ENCODE results near the gene RSU1.

The RSU1 gene

GRCh38 chr10:16717622-16718395 lies 99.4 kb downstream of the RSU1 start:
- Mint-ChIP-seq H3K4me3 (no peak overlapping the region), H3K27me3 (no peaks in the 10 kb centered on the region), H3K27ac (no peak overlapping the region), H3K4me1 (ENCODE audit: low read depth) (no peaks in the 10 kb centered on the region), H3K36me3 (peaks cover 48% of the 10 kb centered on the region), H3K9me3 (ENCODE audit: low read depth) (peaks cover 13% of the 10 kb centered on the region)

DNA sequence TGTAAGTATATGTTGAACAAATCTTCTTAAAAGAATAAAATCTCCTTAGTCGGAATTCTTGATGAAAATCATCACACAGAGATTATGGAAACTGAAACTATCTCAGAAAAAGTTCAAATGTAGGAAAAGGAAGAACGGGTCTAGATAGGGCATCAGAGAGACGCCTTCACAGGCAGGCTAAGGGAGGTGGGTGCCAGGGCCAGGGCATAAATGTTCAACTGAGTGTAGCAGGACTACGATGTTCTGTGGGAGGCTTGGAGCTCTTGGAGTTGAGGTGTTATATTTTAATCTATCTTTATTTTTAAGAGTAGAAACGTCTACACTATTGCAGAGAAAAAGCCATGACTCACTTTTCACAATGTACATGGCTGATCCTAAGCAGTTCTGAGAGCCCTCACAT lies 101.2 kb downstream of the RSU1 start:
- Mint-ChIP-seq H3K4me1 (ENCODE audit: low read depth) (no peaks in the 10 kb centered on the region), H3K4me3 (no peak overlapping the region), H3K27me3 (no peaks in the 10 kb centered on the region), H3K27ac (no peak overlapping the region), H3K9me3 (ENCODE audit: low read depth) (peaks cover 24% of the 10 kb centered on the region), H3K36me3 (peaks cover 47% of the 10 kb centered on the region)

DNA sequence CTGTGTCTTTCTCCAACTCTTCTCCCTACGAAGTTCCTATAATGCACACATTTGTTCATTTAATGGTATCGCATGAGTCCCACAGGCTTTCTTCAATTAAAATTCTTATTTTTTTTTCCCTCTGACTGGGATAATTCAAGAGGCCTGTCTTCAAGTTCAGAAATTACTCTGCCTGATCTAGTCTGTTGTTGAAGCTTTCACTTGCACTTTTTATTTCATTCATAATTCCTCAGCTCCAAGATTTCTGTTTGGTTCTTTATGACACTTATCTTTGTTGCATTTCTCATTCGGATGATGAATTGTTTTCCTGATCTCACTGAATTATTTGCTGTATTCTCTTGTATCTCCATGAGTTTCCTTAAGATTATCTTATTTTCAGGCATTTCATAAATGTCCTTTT lies 103.9 kb downstream of the RSU1 start:
- Mint-ChIP-seq H3K4me1 (ENCODE audit: low read depth) (no peaks in the 10 kb centered on the region), H3K9me3 (ENCODE audit: low read depth) (peaks cover 24% of the 10 kb centered on the region), H3K27me3 (no peaks in the 10 kb centered on the region), H3K27ac (no peak overlapping the region), H3K36me3 (peaks cover 37% of the 10 kb centered on the region), H3K4me3 (no peak overlapping the region)

- Mint-ChIP-seq H3K27me3 (no peaks in the 10 kb centered on the region), H3K9me3 (ENCODE audit: low read depth) (peaks cover 24% of the 10 kb centered on the region), H3K36me3 (peaks cover 37% of the 10 kb centered on the region), H3K27ac (no peak overlapping the region), H3K4me3 (no peak overlapping the region), H3K4me1 (ENCODE audit: low read depth) (no peaks in the 10 kb centered on the region)
Observed at GRCh38 chr10:16712883-16713282, 104.3 kb downstream of the RSU1 start.

DNA sequence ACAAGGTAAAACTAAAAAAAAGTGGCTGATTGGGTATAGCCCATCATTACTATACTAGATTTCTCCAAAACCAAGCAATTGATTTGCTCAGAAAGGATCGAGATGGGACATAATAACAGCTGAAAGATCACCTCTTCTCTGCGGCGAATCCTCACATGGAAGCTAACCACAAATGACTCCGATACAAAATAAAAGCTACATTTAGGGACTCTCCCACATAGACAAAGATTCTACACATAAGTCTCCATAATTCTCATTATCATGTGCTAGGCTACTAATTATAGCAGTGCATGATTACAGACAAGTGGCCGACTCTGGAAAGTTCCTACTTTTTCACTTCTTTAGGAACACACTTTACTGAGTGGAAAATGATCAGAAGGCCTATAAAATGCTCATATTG lies 116.9 kb downstream of the RSU1 start:
- Mint-ChIP-seq H3K4me3 (no peak overlapping the region), H3K9me3 (ENCODE audit: low read depth) (peaks cover 4% of the 10 kb centered on the region), H3K27ac (no peak overlapping the region), H3K36me3 (peaks cover 8% of the 10 kb centered on the region), H3K27me3 (no peaks in the 10 kb centered on the region), H3K4me1 (ENCODE audit: low read depth) (no peaks in the 10 kb centered on the region)

GRCh38 chr10:16699435-16700057 lies 117.7 kb downstream of the RSU1 start:
- no peak overlapping the region for H3K27ac Mint-ChIP-seq

GRCh38 chr10:16698461-16698860 lies 118.8 kb downstream of the RSU1 start:
- Mint-ChIP-seq H3K9me3 (ENCODE audit: low read depth) (no peaks in the 10 kb centered on the region), H3K4me3 (no peak overlapping the region), H3K4me1 (ENCODE audit: low read depth) (no peaks in the 10 kb centered on the region), H3K27me3 (no peaks in the 10 kb centered on the region), H3K27ac (no peak overlapping the region), H3K36me3 (peaks cover 11% of the 10 kb centered on the region)

More at GRCh38 chr10:16699435-16700057, 117.7 kb downstream of the RSU1 start:
- H3K9me3 Mint-ChIP-seq (ENCODE audit: low read depth) = no peaks in the 10 kb centered on the region
- H3K4me1 Mint-ChIP-seq (ENCODE audit: low read depth) = no peaks in the 10 kb centered on the region
- peaks cover 8% of the 10 kb centered on the region for H3K36me3 Mint-ChIP-seq
- no peaks in the 10 kb centered on the region for H3K27me3 Mint-ChIP-seq
- no peak overlapping the region for H3K4me3 Mint-ChIP-seq

GRCh38 chr10:16690417-16690816 lies 126.8 kb downstream of the RSU1 start:
- Mint-ChIP-seq H3K4me3 (no peak overlapping the region), H3K36me3 (peaks cover 23% of the 10 kb centered on the region), H3K27ac (no peak overlapping the region), H3K4me1 (ENCODE audit: low read depth) (no peaks in the 10 kb centered on the region), H3K9me3 (ENCODE audit: low read depth) (no peaks in the 10 kb centered on the region), H3K27me3 (no peaks in the 10 kb centered on the region)

DNA sequence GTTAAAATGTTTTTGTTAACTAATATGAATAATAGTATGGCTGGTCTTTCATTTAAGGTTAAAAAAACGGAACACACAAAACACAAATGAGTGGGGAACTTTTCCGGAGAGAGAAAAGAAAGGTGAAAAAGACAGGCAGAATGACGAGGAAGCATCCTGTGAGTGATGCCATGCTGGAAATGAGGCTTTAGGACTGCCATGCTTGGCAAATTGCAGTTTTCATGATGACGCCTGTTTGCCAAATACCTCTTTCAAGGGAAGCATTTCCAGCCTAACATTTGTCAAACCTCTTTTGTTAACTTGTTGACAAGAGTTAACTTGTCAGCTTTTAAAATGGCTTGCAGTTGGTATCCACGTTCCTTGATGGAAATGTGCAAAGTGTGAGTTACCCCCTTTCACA lies 127.5 kb downstream of the RSU1 start:
- H3K27me3 Mint-ChIP-seq = no peaks in the 10 kb centered on the region
- no peaks in the 10 kb centered on the region for H3K9me3 Mint-ChIP-seq (ENCODE audit: low read depth)
- H3K36me3 Mint-ChIP-seq = peaks cover 18% of the 10 kb centered on the region
- no peaks in the 10 kb centered on the region for H3K4me1 Mint-ChIP-seq (ENCODE audit: low read depth)
- no peak overlapping the region for H3K4me3 Mint-ChIP-seq
- no peak overlapping the region for H3K27ac Mint-ChIP-seq

DNA sequence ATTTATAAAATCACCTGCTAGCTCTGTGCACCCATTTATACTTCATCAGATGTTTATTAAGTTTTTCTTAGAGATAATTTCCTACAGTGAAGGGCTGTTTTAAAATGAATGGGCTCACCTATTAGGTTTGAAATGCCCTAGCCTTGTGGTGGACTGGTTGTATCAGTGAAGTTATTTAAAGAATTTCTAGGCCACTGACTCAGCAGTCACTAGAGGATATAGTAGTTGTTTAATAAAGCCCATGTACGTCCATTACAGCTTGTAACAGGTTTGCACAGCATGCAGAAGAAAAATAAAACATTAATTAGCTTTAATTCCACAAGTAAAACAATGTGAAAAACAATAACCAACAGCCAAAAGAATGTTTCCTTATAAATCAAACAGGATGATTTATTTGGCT lies 128.0 kb downstream of the RSU1 start:
- Mint-ChIP-seq H3K4me1 (ENCODE audit: low read depth) (no peaks in the 10 kb centered on the region), H3K9me3 (ENCODE audit: low read depth) (no peaks in the 10 kb centered on the region), H3K27ac (no peak overlapping the region), H3K27me3 (no peaks in the 10 kb centered on the region), H3K4me3 (no peak overlapping the region), H3K36me3 (peaks cover 20% of the 10 kb centered on the region)

DNA sequence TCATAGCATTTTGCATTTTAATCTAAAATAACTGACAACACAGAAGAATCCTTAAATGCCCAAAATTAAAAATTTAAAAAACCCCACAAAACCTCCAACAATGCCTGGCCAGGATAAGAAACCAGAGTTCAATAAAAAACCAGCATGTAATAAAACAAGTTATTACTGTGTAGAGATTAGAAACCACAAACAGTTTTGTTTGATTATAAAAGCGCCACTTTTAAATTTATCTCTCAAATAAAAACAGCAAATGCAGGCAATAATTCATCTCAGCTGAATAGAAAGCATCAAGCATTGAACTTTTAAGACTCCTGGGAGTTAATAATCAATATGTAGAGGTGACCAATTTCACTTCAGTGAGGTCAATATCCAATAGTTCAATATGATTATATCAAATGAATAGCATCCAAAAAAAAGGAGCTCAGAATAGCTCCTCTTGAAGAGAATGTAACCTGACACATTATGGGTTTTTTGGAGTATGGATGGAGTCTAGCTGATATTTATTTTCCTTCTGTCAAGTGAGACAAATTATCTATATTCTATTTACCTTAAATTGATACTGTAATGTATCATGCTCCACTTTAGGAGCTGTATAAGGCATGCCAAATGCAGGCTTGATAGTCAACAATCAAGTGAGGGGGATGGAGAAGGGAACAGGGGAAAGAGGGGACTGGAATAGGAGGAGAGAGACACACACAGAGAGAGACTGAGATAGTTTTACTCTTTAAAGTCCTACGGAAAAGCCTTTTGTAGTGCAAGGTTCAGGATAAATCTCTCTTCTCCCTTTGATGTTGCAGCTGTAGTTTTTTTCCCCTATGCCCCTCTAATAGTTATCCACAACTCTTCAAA lies 130.9 kb downstream of the RSU1 start:
- H3K4me3 Mint-ChIP-seq = no peak overlapping the region
- H3K27me3 Mint-ChIP-seq = no peaks in the 10 kb centered on the region
- H3K9me3 Mint-ChIP-seq (ENCODE audit: low read depth) = no peaks in the 10 kb centered on the region
- peaks cover 26% of the 10 kb centered on the region for H3K36me3 Mint-ChIP-seq
- H3K4me1 Mint-ChIP-seq (ENCODE audit: low read depth) = no peaks in the 10 kb centered on the region
- H3K27ac Mint-ChIP-seq = no peak overlapping the region

DNA sequence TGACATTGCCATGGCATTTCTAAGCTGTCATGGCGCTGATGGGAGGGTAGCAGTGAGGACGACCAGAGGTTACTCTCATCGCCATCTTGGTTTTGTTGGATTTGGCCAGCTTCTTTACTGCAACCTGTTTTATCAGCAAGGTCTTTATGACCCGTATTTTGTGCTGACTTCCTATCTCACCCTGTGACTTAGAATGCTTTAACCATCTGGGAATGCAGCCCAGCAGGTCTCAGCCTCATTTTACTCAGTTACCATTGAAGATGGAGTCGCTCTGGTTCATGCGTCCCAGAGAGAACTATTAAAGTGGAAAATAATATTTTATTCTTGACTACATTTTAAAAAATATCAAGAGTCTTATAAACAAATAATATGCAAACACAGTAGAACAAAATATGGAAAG lies 131.7 kb downstream of the RSU1 start:
- H3K27me3 Mint-ChIP-seq = no peaks in the 10 kb centered on the region
- no peak overlapping the region for H3K27ac Mint-ChIP-seq
- H3K4me1 Mint-ChIP-seq (ENCODE audit: low read depth) = no peaks in the 10 kb centered on the region
- H3K4me3 Mint-ChIP-seq = no peak overlapping the region
- no peaks in the 10 kb centered on the region for H3K9me3 Mint-ChIP-seq (ENCODE audit: low read depth)
- H3K36me3 Mint-ChIP-seq = peaks cover 26% of the 10 kb centered on the region

DNA sequence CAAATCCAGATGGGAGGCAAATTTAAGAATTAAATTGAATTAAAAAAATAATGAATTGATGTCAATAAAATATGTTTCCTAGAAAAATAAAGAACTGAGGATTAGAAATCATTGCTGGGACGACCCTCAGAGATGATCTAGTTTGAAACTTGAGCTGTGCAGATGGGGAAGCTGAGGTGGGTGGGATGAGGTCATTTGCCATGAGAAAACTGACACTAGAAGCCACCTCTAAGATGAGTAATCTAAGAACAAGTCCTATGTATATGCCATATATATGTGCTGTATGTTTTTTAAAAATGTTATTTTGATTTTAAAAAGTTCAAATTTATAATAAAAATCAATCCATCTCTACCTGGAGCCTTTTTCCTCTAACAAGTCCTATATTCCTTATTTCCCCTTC lies 135.7 kb downstream of the RSU1 start:
- H3K27me3 Mint-ChIP-seq = no peaks in the 10 kb centered on the region
- H3K27ac Mint-ChIP-seq = no peak overlapping the region
- H3K36me3 Mint-ChIP-seq = peaks cover 35% of the 10 kb centered on the region

GRCh38 chr10:16679511-16679910 lies 137.7 kb downstream of the RSU1 start:
- Mint-ChIP-seq H3K27me3 (no peaks in the 10 kb centered on the region), H3K4me1 (ENCODE audit: low read depth) (no peaks in the 10 kb centered on the region), H3K36me3 (peaks cover 44% of the 10 kb centered on the region), H3K4me3 (no peak overlapping the region), H3K27ac (no peak overlapping the region), H3K9me3 (ENCODE audit: low read depth) (peaks cover 3% of the 10 kb centered on the region)

More for the DNA sequence above, 135.7 kb downstream of the RSU1 start:
- Mint-ChIP-seq H3K4me1 (ENCODE audit: low read depth) (no peaks in the 10 kb centered on the region), H3K9me3 (ENCODE audit: low read depth) (peaks cover 3% of the 10 kb centered on the region), H3K4me3 (no peak overlapping the region)

- Mint-ChIP-seq H3K27me3 (no peaks in the 10 kb centered on the region), H3K4me1 (ENCODE audit: low read depth) (no peaks in the 10 kb centered on the region), H3K27ac (no peak overlapping the region), H3K4me3 (no peak overlapping the region), H3K36me3 (peaks cover 38% of the 10 kb centered on the region), H3K9me3 (ENCODE audit: low read depth) (peaks cover 3% of the 10 kb centered on the region)
Observed at GRCh38 chr10:16675334-16675733, 141.9 kb downstream of the RSU1 start.

Data from activated naive CD8-positive, alpha-beta T cell (primary cell).